T-cell (primary cell): ENCODE measurements around the gene SCAMP1. TPM values are rescaled to one million over a fixed set of nuclear protein-coding genes. Genes with fewer than 3 reads are reported as not detected.

Source experiments
- total RNA-seq, 35 experiments: library from RNA in 6 of 35; stranded (reverse) in 6 of 35; fragments of 120-200 nt in 1 of 35; gene quantifications; one replicate each; pipeline versions ENCODE4 v1.2.1 to v1.2.4 and lab custom pipeline; 2013 to 2026

SCAMP1 gene
- total RNA-seq, 5 donors from 2014 or later (not counting 1 experiment from before 2014, with no cell fraction given) = 20.6 to 28.3 (median 22.2) TPM

Other genes starting within 250 kb of the SCAMP1 start
- gene AP3B1, start 65.9 kb upstream of the SCAMP1 start, total RNA-seq = 10 to 100 TPM; 26.2 to 40.8 (median 31.4) TPM